Measurements from ENCODE around the gene MRPS15.
A peak's percentile ranks its signal among the peaks of the same experiment; 100 is the strongest.

MRPS15 gene

DNA sequence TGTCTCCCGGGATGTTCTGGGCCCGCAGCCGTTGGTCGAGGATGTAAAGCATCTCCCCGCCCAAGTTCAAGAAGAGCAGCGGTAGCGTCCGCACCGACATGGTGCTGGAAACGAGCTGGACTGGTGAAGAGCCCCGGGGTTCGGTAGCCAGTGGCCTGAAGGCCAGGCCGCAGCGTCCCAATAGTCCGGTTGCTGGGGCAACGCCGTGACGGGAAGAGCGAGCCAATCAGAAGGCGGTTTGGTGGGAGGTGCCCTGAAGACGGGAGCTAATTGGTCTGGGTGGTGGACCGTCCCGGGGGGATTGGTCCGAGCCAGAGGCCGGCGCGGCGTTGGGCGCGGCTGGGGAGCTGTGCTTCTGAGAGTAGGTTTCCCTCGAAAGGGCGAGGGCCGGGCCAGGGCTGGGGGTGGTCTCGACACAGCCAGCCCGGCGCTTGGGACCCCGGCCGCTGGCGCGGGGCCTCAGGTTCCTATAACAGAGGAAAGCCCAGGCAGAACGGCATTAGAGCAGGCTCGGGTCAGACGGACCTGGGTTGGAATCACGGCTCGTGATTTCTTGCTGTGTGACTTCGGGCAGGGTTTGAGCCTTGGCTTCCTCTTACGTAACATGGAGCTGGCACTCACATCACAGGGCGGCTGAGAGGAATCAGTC lies 13.8 kb downstream of the MRPS15 start, which contains the start of gene OSCP1 (continued):
- TF ChIP-seq ZNF223 (tag by site-specific recombination; IDR thresholded peaks at IDR 0.05): no peak
- no peak for TF ChIP-seq ZFP37 (tag by site-specific recombination; IDR thresholded peaks at IDR 0.05)
- no peak for TF ChIP-seq PRDM6 (tag by site-specific recombination; IDR thresholded peaks at IDR 0.05)
- TF ChIP-seq ZNF292 (tag by site-specific recombination; IDR thresholded peaks at IDR 0.05; ENCODE audit: borderline replicate concordance, low read depth): no peak
- TF ChIP-seq ZNF843 (tag by site-specific recombination; IDR thresholded peaks at IDR 0.05): 0 out of 2 replicates have a peak, but pooled peaks have one; percentile 13
- TF ChIP-seq ZNF473 (tag by site-specific recombination; IDR thresholded peaks at IDR 0.05): no peak
- TF ChIP-seq ZNF16 (tag by site-specific recombination; IDR thresholded peaks at IDR 0.05; ENCODE audit: low read depth): no peak
- TF ChIP-seq IKZF3 (tag by site-specific recombination; IDR thresholded peaks at IDR 0.05): no peak
- TF ChIP-seq ZNF529 (tag by site-specific recombination; IDR thresholded peaks at IDR 0.05; ENCODE audit: insufficient replicate concordance): no peak
- no peak for TF ChIP-seq EGR2 (tag by site-specific recombination; IDR thresholded peaks at IDR 0.05; ENCODE audit: low read depth)
- TF ChIP-seq ZNF184 (tag by site-specific recombination; IDR thresholded peaks at IDR 0.05): 0 out of 2 replicates have a peak, but pooled peaks have one; percentile 35
- TF ChIP-seq ZNF514 (tag by site-specific recombination; IDR thresholded peaks at IDR 0.05): no peak
- TF ChIP-seq SALL2 (tag by site-specific recombination; IDR thresholded peaks at IDR 0.05; ENCODE audit: borderline replicate concordance): no peak
- TF ChIP-seq ZNF404 (tag by site-specific recombination; IDR thresholded peaks at IDR 0.05): no peak
- TF ChIP-seq ZBTB1 (tag by site-specific recombination; IDR thresholded peaks at IDR 0.05): no peak
- TF ChIP-seq ZNF239 (tag by site-specific recombination; IDR thresholded peaks at IDR 0.05): no peak
- TF ChIP-seq CTCF (tag by site-specific recombination; IDR thresholded peaks at IDR 0.05): no peak
- 0 out of 2 replicates have a peak, but pooled peaks have one; percentile 43 for TF ChIP-seq ZNF24 (tag by site-specific recombination; IDR thresholded peaks at IDR 0.05)
- TF ChIP-seq ZNF549 (tag by site-specific recombination; IDR thresholded peaks at IDR 0.05): no peak
- no peak for TF ChIP-seq ZNF521 (tag by site-specific recombination; IDR thresholded peaks at IDR 0.05)
- TF ChIP-seq ZNF701 (tag by site-specific recombination; IDR thresholded peaks at IDR 0.05): no peak
- TF ChIP-seq ZNF23 (tag by site-specific recombination; IDR thresholded peaks at IDR 0.05; ENCODE audit: borderline replicate concordance): no peak
- TF ChIP-seq KLF7 (tag by site-specific recombination; IDR thresholded peaks at IDR 0.05; ENCODE audit: borderline replicate concordance): peak; percentile 70; the same call in 1 of the 2 replicates
- TF ChIP-seq ZNF48 (tag by site-specific recombination; IDR thresholded peaks at IDR 0.05): no peak
- TF ChIP-seq KLF16 (tag by site-specific recombination; IDR thresholded peaks at IDR 0.05): peak; percentile 48; the same call in 1 of the 2 replicates
- no peak for TF ChIP-seq ZNF112 (tag by site-specific recombination; IDR thresholded peaks at IDR 0.05)
- TF ChIP-seq ZNF423 (tag by site-specific recombination; IDR thresholded peaks at IDR 0.05): no peak
- peak; percentile 73 for TF ChIP-seq KLF8 (tag by site-specific recombination; IDR thresholded peaks at IDR 0.05)
- TF ChIP-seq, protein P1, sequence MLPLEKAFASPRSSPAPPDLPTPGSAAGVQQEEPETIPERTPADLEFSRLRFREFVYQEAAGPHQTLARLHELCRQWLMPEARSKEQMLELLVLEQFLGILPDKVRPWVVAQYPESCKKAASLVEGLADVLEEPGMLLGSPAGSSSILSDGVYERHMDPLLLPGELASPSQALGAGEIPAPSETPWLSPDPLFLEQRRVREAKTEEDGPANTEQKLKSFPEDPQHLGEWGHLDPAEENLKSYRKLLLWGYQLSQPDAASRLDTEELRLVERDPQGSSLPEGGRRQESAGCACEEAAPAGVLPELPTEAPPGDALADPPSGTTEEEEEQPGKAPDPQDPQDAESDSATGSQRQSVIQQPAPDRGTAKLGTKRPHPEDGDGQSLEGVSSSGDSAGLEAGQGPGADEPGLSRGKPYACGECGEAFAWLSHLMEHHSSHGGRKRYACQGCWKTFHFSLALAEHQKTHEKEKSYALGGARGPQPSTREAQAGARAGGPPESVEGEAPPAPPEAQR (tag by site-specific recombination; IDR thresholded peaks at IDR 0.05): no peak
- TF ChIP-seq, protein P2, sequence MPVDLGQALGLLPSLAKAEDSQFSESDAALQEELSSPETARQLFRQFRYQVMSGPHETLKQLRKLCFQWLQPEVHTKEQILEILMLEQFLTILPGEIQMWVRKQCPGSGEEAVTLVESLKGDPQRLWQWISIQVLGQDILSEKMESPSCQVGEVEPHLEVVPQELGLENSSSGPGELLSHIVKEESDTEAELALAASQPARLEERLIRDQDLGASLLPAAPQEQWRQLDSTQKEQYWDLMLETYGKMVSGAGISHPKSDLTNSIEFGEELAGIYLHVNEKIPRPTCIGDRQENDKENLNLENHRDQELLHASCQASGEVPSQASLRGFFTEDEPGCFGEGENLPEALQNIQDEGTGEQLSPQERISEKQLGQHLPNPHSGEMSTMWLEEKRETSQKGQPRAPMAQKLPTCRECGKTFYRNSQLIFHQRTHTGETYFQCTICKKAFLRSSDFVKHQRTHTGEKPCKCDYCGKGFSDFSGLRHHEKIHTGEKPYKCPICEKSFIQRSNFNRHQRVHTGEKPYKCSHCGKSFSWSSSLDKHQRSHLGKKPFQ (tag by site-specific recombination; IDR thresholded peaks at IDR 0.05): no peak
- TF ChIP-seq ZFP3 (tag by site-specific recombination; IDR thresholded peaks at IDR 0.05; ENCODE audit: low read depth): no peak
- no peak for TF ChIP-seq WT1 (tag by site-specific recombination; IDR thresholded peaks at IDR 0.05)
- peak; percentile 77; the same call in 1 of the 2 replicates for TF ChIP-seq BCL11A (tag by site-specific recombination; IDR thresholded peaks at IDR 0.05; ENCODE audit: low read depth)
- TF ChIP-seq ZNF76 (tag by site-specific recombination; IDR thresholded peaks at IDR 0.05; ENCODE audit: borderline replicate concordance, low read depth): no peak; the same call in 1 of the 2 replicates
- TF ChIP-seq GLI2 (tag by site-specific recombination; IDR thresholded peaks at IDR 0.05; ENCODE audit: borderline replicate concordance, low read depth): no peak
- peak; percentile 71; the same call in 1 of the 2 replicates for TF ChIP-seq ZNF660 (tag by site-specific recombination; IDR thresholded peaks at IDR 0.05)
